Measurements from ENCODE around the gene EMILIN3.

EMILIN3 gene

GRCh38 chr20:41391587-41392001 is 25.0 kb upstream of the EMILIN3 start:
- DNase-seq (ENCODE audit: low read depth, low spot score) = peak; percentile 82
- peaks cover 5% of the 10 kb centered on the region for H3K27me3 ChIP-seq (ENCODE audit: insufficient read depth, insufficient read length)
- H3K36me3 ChIP-seq (ENCODE audit: insufficient read depth, insufficient read length, low read length) = no peaks in the 10 kb centered on the region
- peaks cover 22% of the 10 kb centered on the region for H3K4me1 ChIP-seq (ENCODE audit: insufficient read depth, insufficient read length)
- H3K4me3 ChIP-seq (ENCODE audit: insufficient read length, low read depth) = no peak overlapping the region
- TF ChIP-seq ZNF274 (IDR thresholded peaks at IDR 0.05; ENCODE audit: low read depth, low read length) (no peak), YY1 (IDR thresholded peaks at IDR 0.05; ENCODE audit: insufficient read depth, insufficient read length) (no peak), SUZ12 (IDR thresholded peaks at IDR 0.05; ENCODE audit: extremely low read depth, insufficient read depth, insufficient read length) (no peak)
- H3K9me3 ChIP-seq (ENCODE audit: insufficient read depth, low read length) = no peaks in the 10 kb centered on the region
- no peak overlapping the region for H3K9ac ChIP-seq (ENCODE audit: insufficient read length, low read depth)

GRCh38 chr20:41390889-41391288 is 24.3 kb upstream of the EMILIN3 start:
- Histone ChIP-seq H3K9ac (ENCODE audit: insufficient read length, low read depth) (no peak overlapping the region), H3K4me1 (ENCODE audit: insufficient read depth, insufficient read length) (peaks cover 19% of the 10 kb centered on the region), H3K4me3 (ENCODE audit: insufficient read length, low read depth) (no peak overlapping the region), H3K27me3 (ENCODE audit: insufficient read depth, insufficient read length) (peaks cover 5% of the 10 kb centered on the region), H3K9me3 (ENCODE audit: insufficient read depth, low read length) (no peaks in the 10 kb centered on the region), H3K36me3 (ENCODE audit: insufficient read depth, insufficient read length, low read length) (no peaks in the 10 kb centered on the region)
- TF ChIP-seq YY1 (IDR thresholded peaks at IDR 0.05; ENCODE audit: insufficient read depth, insufficient read length) (no peak), SUZ12 (IDR thresholded peaks at IDR 0.05; ENCODE audit: extremely low read depth, insufficient read depth, insufficient read length) (no peak), ZNF274 (IDR thresholded peaks at IDR 0.05; ENCODE audit: low read depth, low read length) (no peak)
- DNase-seq (ENCODE audit: low read depth, low spot score) = no peak

- Histone ChIP-seq H3K9me3 (ENCODE audit: insufficient read depth, low read length) (no peaks in the 10 kb centered on the region), H3K4me1 (ENCODE audit: insufficient read depth, insufficient read length) (peaks cover 7% of the 10 kb centered on the region), H3K36me3 (ENCODE audit: insufficient read depth, insufficient read length, low read length) (no peaks in the 10 kb centered on the region), H3K27me3 (ENCODE audit: insufficient read depth, insufficient read length) (no peaks in the 10 kb centered on the region), H3K9ac (ENCODE audit: insufficient read length, low read depth) (no peak overlapping the region), H3K4me3 (ENCODE audit: insufficient read length, low read depth) (no peak overlapping the region)
- no peak for TF ChIP-seq ZNF274 (IDR thresholded peaks at IDR 0.05; ENCODE audit: low read depth, low read length)
- no peak for TF ChIP-seq YY1 (IDR thresholded peaks at IDR 0.05; ENCODE audit: insufficient read depth, insufficient read length)
- TF ChIP-seq SUZ12 (IDR thresholded peaks at IDR 0.05; ENCODE audit: extremely low read depth, insufficient read depth, insufficient read length) = no peak
- DNase-seq (ENCODE audit: low read depth, low spot score) = peak; percentile 33
Observed at GRCh38 chr20:41387444-41387851, 20.8 kb upstream of the EMILIN3 start.

DNA sequence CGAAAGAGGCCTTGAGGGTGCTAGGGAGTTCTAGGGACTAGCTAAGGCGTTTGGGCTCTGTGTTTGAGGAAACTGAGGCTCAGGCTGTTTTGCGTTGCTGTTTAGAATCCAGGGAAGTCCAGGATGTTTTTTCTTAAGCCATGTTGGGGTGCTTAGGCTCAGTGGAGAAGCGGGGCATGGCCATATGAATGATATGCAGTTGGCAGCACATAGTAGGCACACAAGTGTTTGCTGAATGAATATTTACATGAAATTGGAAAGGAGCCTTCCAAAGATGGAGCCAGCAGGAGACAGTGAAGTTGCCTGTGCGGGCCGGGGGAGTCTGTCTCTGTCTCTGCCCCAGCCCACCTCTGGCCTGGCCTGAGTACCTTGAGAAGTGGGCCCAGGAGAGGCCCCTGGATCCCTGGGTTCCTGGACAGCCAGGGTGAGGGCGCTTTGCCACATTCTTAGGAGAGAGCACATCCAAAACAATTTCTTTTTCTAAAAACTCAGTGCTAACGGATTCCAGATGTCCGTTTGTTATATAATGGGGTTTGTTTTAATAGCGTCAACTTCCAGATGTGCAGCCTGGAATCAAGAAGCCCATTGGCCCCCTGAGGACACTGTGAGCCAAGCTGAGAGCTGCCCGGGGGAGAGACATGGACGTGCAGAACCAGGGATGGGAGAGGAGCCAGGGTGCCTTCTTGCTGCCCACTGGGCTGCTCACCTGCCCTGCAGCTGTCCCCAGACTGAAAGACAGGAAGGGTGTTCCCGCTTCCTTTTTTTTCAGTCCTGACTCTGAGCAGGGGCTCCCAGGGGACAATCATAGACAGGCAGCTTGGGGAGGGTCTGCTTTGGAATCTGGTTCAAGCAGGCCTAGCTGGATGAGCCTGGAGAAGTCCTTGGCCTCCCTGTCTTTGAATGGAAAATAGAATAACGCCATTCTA is 20.1 kb upstream of the EMILIN3 start:
- peaks cover 4% of the 10 kb centered on the region for H3K4me1 ChIP-seq (ENCODE audit: insufficient read depth, insufficient read length)
- TF ChIP-seq SUZ12 (IDR thresholded peaks at IDR 0.05; ENCODE audit: extremely low read depth, insufficient read depth, insufficient read length) = no peak
- TF ChIP-seq ZNF274 (IDR thresholded peaks at IDR 0.05; ENCODE audit: low read depth, low read length) = no peak
- TF ChIP-seq YY1 (IDR thresholded peaks at IDR 0.05; ENCODE audit: insufficient read depth, insufficient read length) = no peak
- no peaks in the 10 kb centered on the region for H3K27me3 ChIP-seq (ENCODE audit: insufficient read depth, insufficient read length)
- no peak for DNase-seq (ENCODE audit: low read depth, low spot score)
- H3K9ac ChIP-seq (ENCODE audit: insufficient read length, low read depth) = no peak overlapping the region
- no peaks in the 10 kb centered on the region for H3K36me3 ChIP-seq (ENCODE audit: insufficient read depth, insufficient read length, low read length)
- no peaks in the 10 kb centered on the region for H3K9me3 ChIP-seq (ENCODE audit: insufficient read depth, low read length)
- H3K4me3 ChIP-seq (ENCODE audit: insufficient read length, low read depth) = no peak overlapping the region

DNA sequence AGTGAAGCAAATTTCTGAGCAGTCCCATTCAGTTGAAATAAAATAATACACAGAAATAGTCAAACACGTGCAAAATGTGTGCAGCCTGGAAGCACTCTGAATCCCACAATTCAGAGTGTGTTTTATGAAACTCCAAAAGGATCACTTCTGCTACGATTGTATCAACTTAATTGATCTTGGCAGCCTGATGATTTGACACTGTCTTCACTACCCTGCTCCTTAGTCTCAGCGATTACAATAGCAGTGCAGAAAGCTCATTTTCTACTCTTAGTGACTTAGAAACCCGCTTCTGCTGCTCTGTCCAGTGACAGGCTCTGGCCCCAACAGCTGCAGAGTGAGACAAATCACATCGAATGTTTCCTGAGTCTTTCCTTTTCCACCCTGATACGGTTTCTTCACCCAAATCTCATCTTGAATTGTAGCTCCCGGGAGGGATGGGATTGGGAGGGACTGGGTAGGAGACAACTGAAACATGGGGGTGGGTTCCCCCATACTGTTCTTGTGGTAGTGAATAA is 16.2 kb upstream of the EMILIN3 start:
- no peaks in the 10 kb centered on the region for H3K9me3 ChIP-seq (ENCODE audit: insufficient read depth, low read length)
- no peak for TF ChIP-seq SUZ12 (IDR thresholded peaks at IDR 0.05; ENCODE audit: extremely low read depth, insufficient read depth, insufficient read length)
- TF ChIP-seq ZNF274 (IDR thresholded peaks at IDR 0.05; ENCODE audit: low read depth, low read length) = no peak
- TF ChIP-seq YY1 (IDR thresholded peaks at IDR 0.05; ENCODE audit: insufficient read depth, insufficient read length) = no peak
- no peak overlapping the region for H3K9ac ChIP-seq (ENCODE audit: insufficient read length, low read depth)
- DNase-seq (ENCODE audit: low read depth, low spot score) = no peak
- H3K36me3 ChIP-seq (ENCODE audit: insufficient read depth, insufficient read length, low read length) = no peaks in the 10 kb centered on the region
- no peak overlapping the region for H3K4me3 ChIP-seq (ENCODE audit: insufficient read length, low read depth)
- H3K27me3 ChIP-seq (ENCODE audit: insufficient read depth, insufficient read length) = no peaks in the 10 kb centered on the region
- no peaks in the 10 kb centered on the region for H3K4me1 ChIP-seq (ENCODE audit: insufficient read depth, insufficient read length)

- Histone ChIP-seq H3K4me1 (ENCODE audit: insufficient read depth, insufficient read length) (peaks cover 4% of the 10 kb centered on the region), H3K4me3 (ENCODE audit: insufficient read length, low read depth) (no peak overlapping the region)
- DNase-seq (ENCODE audit: low read depth, low spot score) = no peak
Observed at GRCh38 chr20:41380551-41381193, 14.1 kb upstream of the EMILIN3 start.

DNA sequence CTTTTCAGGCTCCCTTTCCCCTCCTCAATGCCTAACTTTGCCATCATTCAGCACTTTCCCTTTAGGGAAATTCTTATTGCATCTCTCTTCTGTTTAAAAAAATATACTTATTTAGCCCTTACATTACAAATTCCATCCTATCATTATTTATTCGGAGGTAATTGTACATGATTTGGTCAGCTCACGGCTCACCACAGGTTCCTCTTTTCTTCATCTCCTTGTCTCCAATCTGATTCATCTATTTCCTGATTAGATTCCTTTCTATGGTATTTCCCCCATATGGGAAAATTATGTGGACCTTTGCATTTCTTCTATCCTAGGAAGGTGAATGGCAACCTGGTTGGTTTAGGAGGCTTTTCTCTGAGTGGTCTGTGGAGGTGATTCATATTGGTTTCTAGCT is 12.9 kb upstream of the EMILIN3 start:
- no peak for DNase-seq (ENCODE audit: low read depth, low spot score)
- H3K27me3 ChIP-seq (ENCODE audit: insufficient read depth, insufficient read length) = peaks cover 5% of the 10 kb centered on the region
- no peak overlapping the region for H3K9ac ChIP-seq (ENCODE audit: insufficient read length, low read depth)
- no peak overlapping the region for H3K4me3 ChIP-seq (ENCODE audit: insufficient read length, low read depth)
- no peaks in the 10 kb centered on the region for H3K9me3 ChIP-seq (ENCODE audit: insufficient read depth, low read length)
- TF ChIP-seq ZNF274 (IDR thresholded peaks at IDR 0.05; ENCODE audit: low read depth, low read length) (no peak), SUZ12 (IDR thresholded peaks at IDR 0.05; ENCODE audit: extremely low read depth, insufficient read depth, insufficient read length) (no peak), YY1 (IDR thresholded peaks at IDR 0.05; ENCODE audit: insufficient read depth, insufficient read length) (no peak)
- peaks cover 8% of the 10 kb centered on the region for H3K4me1 ChIP-seq (ENCODE audit: insufficient read depth, insufficient read length)
- no peaks in the 10 kb centered on the region for H3K36me3 ChIP-seq (ENCODE audit: insufficient read depth, insufficient read length, low read length)

More at GRCh38 chr20:41380551-41381193, 14.1 kb upstream of the EMILIN3 start:
- Histone ChIP-seq H3K27me3 (ENCODE audit: insufficient read depth, insufficient read length) (peaks cover 5% of the 10 kb centered on the region), H3K9me3 (ENCODE audit: insufficient read depth, low read length) (no peaks in the 10 kb centered on the region), H3K36me3 (ENCODE audit: insufficient read depth, insufficient read length, low read length) (no peaks in the 10 kb centered on the region), H3K9ac (ENCODE audit: insufficient read length, low read depth) (no peak overlapping the region)
- no peak for TF ChIP-seq ZNF274 (IDR thresholded peaks at IDR 0.05; ENCODE audit: low read depth, low read length)
- no peak for TF ChIP-seq SUZ12 (IDR thresholded peaks at IDR 0.05; ENCODE audit: extremely low read depth, insufficient read depth, insufficient read length)
- no peak for TF ChIP-seq YY1 (IDR thresholded peaks at IDR 0.05; ENCODE audit: insufficient read depth, insufficient read length)
